ENCODE data around the gene ERFE.

GRCh38 chr2:238128061-238128440 is 30.7 kb upstream of the ERFE start:
- TF ChIP-seq CTCF (conservative IDR thresholded peaks at IDR 0.05 in 1 of 2, IDR thresholded peaks at IDR 0.05 in 1 of 2; ENCODE audit: extremely low read depth in 1 of 2, insufficient read depth in 1 of 2, low read depth in 1 of 2, low read length in 2 of 2) (no peak), EZH2 (IDR thresholded peaks at IDR 0.05; ENCODE audit: borderline replicate concordance, low read length) (no peak)
